NCI-H2081 (cell line): Measurements from ENCODE around the gene PRLR.

Experiments used
- DNase-seq, 2 experiments: peaks; one replicate each; lab custom pipeline; 2025; lab: John Stamatoyannopoulos, UW

PRLR gene

GRCh38 chr5:35160486-35161116, 69.7 kb downstream of the PRLR start:
- DNase-seq = no peak

GRCh38 chr5:35159370-35159742, 70.9 kb downstream of the PRLR start:
- no peak for DNase-seq

GRCh38 chr5:35158622-35159369, 71.5 kb downstream of the PRLR start:
- no peak for DNase-seq

- no peak for DNase-seq
Observed at GRCh38 chr5:35158204-35158603, 72.1 kb downstream of the PRLR start.

GRCh38 chr5:35153375-35153932, 76.8 kb downstream of the PRLR start:
- DNase-seq = no peak

GRCh38 chr5:35152733-35153132, 77.6 kb downstream of the PRLR start:
- no peak for DNase-seq

GRCh38 chr5:35151146-35151920, 79.0 kb downstream of the PRLR start:
- DNase-seq = no peak

GRCh38 chr5:35149041-35149440, 81.2 kb downstream of the PRLR start:
- DNase-seq = no peak

- DNase-seq = no peak
Observed at GRCh38 chr5:35146406-35146805, 83.9 kb downstream of the PRLR start.

- no peak for DNase-seq
Observed at GRCh38 chr5:35145691-35146317, 84.5 kb downstream of the PRLR start.

GRCh38 chr5:35145012-35145411, 85.3 kb downstream of the PRLR start:
- no peak for DNase-seq

GRCh38 chr5:35143841-35144240, 86.4 kb downstream of the PRLR start:
- DNase-seq = no peak

GRCh38 chr5:35141739-35142138, 88.5 kb downstream of the PRLR start:
- no peak for DNase-seq

GRCh38 chr5:35138232-35138631, 92.1 kb downstream of the PRLR start:
- no peak for DNase-seq

- no peak for DNase-seq
Observed at GRCh38 chr5:35136386-35136785, 93.9 kb downstream of the PRLR start.

- no peak for DNase-seq
Observed at GRCh38 chr5:35135239-35135700, 95.0 kb downstream of the PRLR start.

- DNase-seq = no peak
Observed at GRCh38 chr5:35134278-35135030, 95.8 kb downstream of the PRLR start.

GRCh38 chr5:35133186-35133585, 97.1 kb downstream of the PRLR start:
- DNase-seq = no peak

GRCh38 chr5:35131723-35132122, 98.6 kb downstream of the PRLR start:
- DNase-seq = no peak

GRCh38 chr5:35129921-35130485, 100.3 kb downstream of the PRLR start:
- DNase-seq = no peak

GRCh38 chr5:35129276-35129675, 101.0 kb downstream of the PRLR start:
- DNase-seq = no peak
